Measurements from ENCODE around the gene SLC39A6. TPM values are rescaled to one million over a fixed set of nuclear protein-coding genes. Genes with fewer than 3 reads are reported as not detected.
"Not testable (repeated sequence)": the region's sequence is repeated elsewhere in the genome, so short reads cannot be mapped to it uniquely, and the experiment has no call there.

Gene SLC39A6
- total RNA-seq, 1 donor from 2014 or later: 39.5 TPM

GRCh38 chr18:36132756-36133155 lies 3.6 kb upstream of the SLC39A6 start:
- no peak for DNase-seq

GRCh38 chr18:36131692-36132483 lies 2.7 kb upstream of the SLC39A6 start:
- DNase-seq: no peak

- DNase-seq: no peak
Measured at GRCh38 chr18:36130883-36131653, 1.9 kb upstream of the SLC39A6 start.

DNA sequence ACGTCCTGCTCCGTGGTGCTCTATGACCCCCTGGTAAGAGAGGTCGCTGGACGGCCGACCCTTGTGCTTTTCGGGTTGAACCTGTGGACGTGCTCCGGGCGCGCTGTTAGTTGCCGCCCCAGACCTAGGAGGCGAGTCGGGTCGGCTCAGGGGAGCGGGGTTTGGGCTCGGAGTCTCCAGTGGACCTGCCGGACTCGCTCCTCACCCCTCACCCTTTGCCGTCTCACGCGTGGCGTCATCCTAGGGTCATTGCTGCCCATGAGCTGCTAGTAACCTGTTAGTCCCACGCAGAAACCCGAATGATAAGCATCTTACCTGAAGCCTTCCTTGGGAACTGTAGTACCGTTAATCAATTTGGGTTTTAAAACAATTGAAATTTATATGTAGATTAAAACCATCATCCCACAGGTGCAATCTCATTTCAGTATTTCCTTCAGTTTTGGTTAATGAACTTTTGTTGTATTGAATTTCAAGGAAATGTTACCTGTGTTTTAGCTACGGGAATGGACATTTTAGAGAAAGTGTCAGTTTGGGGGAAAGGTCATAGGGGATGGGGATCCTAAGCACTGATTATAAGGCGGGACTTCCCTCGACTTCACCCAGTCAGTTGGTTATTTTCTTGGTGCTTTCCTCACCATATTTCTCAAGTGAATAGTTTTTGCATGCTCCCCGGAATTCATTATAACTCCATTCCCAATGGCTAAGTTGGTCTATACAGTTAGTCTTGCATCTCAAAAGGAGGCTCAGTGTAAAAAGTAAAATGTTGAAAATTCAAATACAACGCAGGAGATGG lies 1.1 kb upstream of the SLC39A6 start:
- no peak for DNase-seq

DNA sequence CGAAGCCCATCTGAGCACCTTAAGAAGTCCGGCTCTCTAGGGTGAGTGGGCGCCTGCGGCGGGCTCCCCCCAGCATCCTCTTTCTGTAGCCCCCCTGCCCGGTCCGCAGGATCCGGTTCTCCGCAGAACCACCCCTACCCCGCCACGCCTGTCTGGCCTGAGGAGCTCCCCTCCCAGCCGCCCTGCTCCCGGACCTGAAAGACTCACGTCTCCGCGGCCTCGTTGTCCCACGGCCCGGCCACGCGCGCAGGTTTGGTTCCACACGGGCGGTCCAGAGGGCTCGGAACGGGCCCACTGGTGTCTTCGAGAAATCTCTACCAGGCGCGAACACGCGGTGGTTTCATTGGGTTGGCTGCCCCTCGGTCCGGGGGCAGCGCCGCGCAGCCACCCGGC lies 237 bp downstream of the SLC39A6 start:
- no peak for DNase-seq

GRCh38 chr18:36128530-36128870 lies 640 bp downstream of the SLC39A6 start:
- DNase-seq: peak; percentile 37

GRCh38 chr18:36127836-36128529 lies 1.2 kb downstream of the SLC39A6 start:
- DNase-seq: peak; percentile 19

- no peak for DNase-seq
Measured at GRCh38 chr18:36126668-36127067, 2.5 kb downstream of the SLC39A6 start.

GRCh38 chr18:36124841-36125240 lies 4.3 kb downstream of the SLC39A6 start:
- no peak for DNase-seq

GRCh38 chr18:36120297-36120696 lies 8.8 kb downstream of the SLC39A6 start:
- no peak for DNase-seq

- not testable (repeated sequence) for DNase-seq
Measured at GRCh38 chr18:36116771-36117170, 12.4 kb downstream of the SLC39A6 start.

GRCh38 chr18:36114738-36115137 lies 14.4 kb downstream of the SLC39A6 start:
- DNase-seq: no peak

GRCh38 chr18:36114251-36114650 lies 14.9 kb downstream of the SLC39A6 start:
- no peak for DNase-seq

DNA sequence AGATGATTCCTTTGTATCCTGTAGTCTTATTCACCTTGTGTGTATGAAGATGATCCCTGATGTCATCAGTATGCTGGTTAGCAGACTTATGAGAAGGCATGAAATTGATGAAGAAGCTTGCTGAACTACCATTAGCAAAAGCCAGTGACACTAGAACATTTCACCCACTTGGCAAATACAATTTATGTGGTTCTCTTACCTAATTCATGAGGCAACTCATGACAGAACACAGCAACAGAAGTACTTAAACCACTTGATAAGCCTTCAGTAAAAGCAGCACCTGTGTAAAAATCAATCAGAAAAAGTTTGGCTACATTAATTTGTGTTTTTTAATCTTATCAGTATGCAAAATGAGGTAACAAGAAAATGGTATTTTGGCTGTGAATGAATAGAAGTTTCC lies 16.8 kb downstream of the SLC39A6 start:
- DNase-seq: no peak

DNA sequence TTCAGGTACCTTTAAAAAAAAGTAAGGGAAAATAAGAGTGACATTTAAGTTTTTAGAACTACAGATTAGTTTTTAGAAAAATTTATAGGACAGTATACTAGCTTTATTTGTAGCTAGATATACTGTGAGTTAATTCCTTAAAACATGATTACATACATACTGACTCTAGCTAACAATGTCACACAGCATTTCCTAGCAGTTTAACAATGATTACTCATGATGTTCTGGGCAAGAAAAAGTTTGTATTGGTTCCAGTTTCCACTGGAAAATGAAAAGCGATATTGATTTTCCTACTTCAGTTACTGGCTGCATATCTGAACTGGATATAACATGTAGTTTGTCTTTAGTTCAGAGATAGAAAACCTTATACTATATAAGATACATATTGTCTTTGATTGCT lies 19.4 kb downstream of the SLC39A6 start:
- no peak for DNase-seq

DNA sequence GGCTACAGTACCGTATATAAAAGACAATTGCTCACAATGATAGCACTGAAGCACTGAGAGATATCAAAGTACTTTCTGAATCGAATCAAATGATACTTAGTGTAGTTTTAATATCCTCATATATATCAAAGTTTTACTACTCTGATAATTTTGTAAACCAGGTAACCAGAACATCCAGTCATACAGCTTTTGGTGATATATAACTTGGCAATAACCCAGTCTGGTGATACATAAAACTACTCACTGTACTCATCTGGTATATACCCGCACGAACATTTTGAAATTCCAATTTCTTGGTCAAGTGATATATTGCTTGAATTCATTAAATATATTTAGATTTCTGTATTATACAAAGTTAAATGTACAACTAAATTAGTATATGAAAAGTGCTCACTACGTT lies 20.5 kb downstream of the SLC39A6 start:
- no peak for DNase-seq

- DNase-seq: no peak
Measured at GRCh38 chr18:36108196-36108595, 20.9 kb downstream of the SLC39A6 start.

DNA sequence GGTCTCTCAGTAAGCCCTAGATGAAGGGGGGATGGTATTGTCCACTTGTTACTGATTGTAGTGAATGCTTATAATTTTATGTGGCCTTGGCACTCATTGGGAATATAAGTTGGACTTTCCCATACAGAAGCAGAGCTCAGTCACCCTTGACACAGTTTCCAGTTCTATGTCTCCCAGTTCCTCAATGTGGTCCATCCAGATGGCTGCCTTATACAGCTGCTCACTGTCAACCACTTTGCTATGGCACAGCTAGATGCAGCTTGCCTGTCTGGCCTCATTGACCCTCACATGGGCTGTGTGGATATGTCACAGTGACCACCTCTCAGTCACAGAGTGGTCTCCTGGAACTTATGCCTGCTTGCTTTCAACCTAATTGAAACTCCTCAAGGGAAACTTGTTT lies 21.7 kb downstream of the SLC39A6 start:
- no peak for DNase-seq

DNA sequence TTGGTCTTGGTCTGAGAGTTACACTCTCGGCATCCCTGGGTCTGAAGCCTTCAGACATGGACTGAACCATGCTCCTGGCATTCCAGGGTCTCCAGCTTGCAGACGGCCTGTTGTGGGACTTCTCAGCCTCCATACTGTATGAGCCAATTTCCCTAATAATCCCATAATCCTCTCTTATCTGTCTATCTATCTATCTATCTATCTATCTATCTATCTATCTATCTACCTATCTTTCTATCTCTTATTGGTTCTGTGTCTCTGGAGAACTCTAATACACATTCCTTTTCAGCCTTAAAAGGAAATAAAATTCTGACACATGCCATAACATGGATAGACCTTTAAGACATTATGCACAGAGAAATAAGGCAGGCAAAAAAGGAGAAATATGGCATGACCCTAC lies 24.4 kb downstream of the SLC39A6 start:
- DNase-seq: no peak

DNA sequence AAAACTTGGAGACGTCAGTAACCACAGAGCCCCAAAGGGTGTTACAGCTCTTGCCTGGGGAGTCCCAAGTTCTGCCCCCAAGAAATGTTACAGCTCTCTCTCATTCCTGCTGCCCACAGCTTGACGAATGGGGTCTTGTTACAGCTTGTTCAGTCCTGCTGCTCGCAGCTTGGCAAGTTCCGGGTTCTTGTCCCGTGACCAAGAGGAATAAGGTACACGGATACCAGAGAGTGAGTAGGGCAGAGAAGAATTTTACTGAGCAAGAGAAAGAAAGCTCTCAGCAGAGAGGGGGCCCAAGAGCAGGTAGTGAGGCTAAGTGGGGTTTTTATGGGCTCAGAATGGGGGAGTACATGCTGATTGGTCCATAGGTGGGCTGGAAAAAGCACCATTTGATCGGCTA lies 27.2 kb downstream of the SLC39A6 start:
- DNase-seq: no peak

- DNase-seq: no peak
Measured at GRCh38 chr18:36099311-36099710, 29.8 kb downstream of the SLC39A6 start.

GRCh38 chr18:36096955-36097354 lies 32.2 kb downstream of the SLC39A6 start:
- no peak for DNase-seq
